HAP-1 (cell line): Measurements from ENCODE around the gene SLIT3.
"Not testable (repeated sequence)": the region's sequence is repeated elsewhere in the genome, so short reads cannot be mapped to it uniquely, and the experiment has no call there.

Source experiments
- DNase-seq, 2 experiments: peaks; one replicate each; pipeline ENCODE4 v3.0.0-alpha.2; 2016 to 2020; ENCODE audit warnings: low spot score in 2 of 2
- H3K27me3 ChIP-seq: fragments of 250-450 bp; sonication (Bioruptor Pico); 2 replicates; pipeline ENCODE4 v1.5.1; 2020; ENCODE audit warnings: low read depth, mild to moderate bottlenecking, moderate library complexity
- H3K36me3 ChIP-seq: fragments of 250-450 bp; sonication (Bioruptor Pico); replicated peaks from 2 replicates; pipeline ENCODE4 v1.5.1; 2020; ENCODE audit warnings: mild to moderate bottlenecking
- H3K4me1 ChIP-seq: fragments of 250-450 bp; sonication (Bioruptor Pico); 2 replicates; pipeline ENCODE4 v1.5.1; 2020; ENCODE audit warnings: mild to moderate bottlenecking
- H3K4me3 ChIP-seq: fragments of 250-450 bp; sonication (Bioruptor Pico); 2 replicates; pipeline ENCODE4 v1.5.1; 2020; ENCODE audit warnings: mild to moderate bottlenecking, moderate library complexity
- H3K9me3 ChIP-seq: fragments of 250-450 bp; sonication (Bioruptor Pico); 2 replicates; pipeline ENCODE4 v1.5.1; 2020; ENCODE audit warnings: mild to moderate bottlenecking, moderate library complexity
- in situ Hi-C: fragments of 300-500 bp; cut with MboI; formaldehyde crosslinking; loops from 3 replicates; pipeline ENCODE4 v1.14.3; 2020; ENCODE audit warnings: low sequenced_read_pairs, inconsistent platforms, mixed read lengths

Gene SLIT3

DNA sequence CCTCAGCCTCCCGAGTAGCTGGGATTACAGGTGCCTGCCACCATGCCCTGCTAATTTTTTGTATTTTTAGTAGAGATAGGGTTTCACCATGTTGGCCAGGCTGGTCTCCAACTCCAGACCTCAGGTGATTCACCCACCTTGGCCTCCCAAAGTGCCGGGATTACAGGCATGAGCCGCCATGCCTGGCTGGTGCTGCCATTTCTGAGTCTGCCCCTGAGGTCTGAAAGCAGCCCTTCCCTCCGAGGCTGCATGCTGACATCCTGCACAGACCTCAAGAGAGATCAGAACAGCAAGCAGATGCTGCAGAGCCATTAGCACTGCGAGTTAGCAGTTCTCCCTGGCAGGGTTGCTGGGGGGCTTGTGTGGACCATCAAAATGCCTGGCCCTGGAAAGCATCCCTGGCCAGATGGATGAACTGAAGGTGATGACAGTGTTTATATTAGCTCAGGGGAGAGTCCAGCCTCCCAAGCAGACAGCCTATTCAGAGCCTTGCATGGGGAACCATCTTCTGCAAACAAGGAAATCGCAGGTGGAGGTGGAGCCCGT lies 545.3 kb downstream of the SLIT3 start:
- DNase-seq = no peak
- Histone ChIP-seq H3K4me3 (no peak overlapping the region), H3K9me3 (no peaks in the 10 kb centered on the region), H3K4me1 (peaks cover 10% of the 10 kb centered on the region), H3K27me3 (no peaks in the 10 kb centered on the region), H3K36me3 (no peaks in the 10 kb centered on the region)
- in situ Hi-C loops = no loop called here

DNA sequence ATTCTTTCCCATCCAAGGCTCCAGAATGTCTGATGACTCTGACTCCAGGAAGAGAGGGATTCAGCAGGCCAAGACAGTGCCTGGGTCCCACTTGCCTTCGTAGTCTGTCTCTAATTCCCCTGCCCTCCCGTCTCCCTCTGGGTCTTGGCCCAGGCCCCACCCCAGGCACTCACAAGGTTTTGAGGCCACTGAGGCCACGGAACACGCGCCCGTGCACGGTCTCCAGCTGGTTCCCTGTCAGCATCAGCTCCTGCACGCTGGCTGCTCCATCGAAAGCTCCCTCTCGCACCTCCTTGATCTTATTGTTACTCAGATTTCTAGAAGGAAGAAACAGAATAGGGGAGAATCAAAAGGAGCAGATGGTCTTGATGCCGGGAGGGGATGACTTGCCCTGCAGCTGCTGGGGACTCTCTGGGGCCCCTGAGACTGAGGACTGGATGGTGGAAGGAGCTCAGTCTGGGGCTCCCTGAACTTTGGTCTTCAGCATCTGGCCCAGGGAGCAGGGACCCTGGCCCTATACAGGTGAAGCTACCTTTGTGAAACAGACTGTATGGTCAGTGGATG lies 547.2 kb downstream of the SLIT3 start:
- Histone ChIP-seq H3K4me3 (no peak overlapping the region), H3K4me1 (peaks cover 10% of the 10 kb centered on the region), H3K27me3 (no peaks in the 10 kb centered on the region), H3K36me3 (no peaks in the 10 kb centered on the region), H3K9me3 (no peaks in the 10 kb centered on the region)
- no peak for DNase-seq
- in situ Hi-C loops = no loop called here

DNA sequence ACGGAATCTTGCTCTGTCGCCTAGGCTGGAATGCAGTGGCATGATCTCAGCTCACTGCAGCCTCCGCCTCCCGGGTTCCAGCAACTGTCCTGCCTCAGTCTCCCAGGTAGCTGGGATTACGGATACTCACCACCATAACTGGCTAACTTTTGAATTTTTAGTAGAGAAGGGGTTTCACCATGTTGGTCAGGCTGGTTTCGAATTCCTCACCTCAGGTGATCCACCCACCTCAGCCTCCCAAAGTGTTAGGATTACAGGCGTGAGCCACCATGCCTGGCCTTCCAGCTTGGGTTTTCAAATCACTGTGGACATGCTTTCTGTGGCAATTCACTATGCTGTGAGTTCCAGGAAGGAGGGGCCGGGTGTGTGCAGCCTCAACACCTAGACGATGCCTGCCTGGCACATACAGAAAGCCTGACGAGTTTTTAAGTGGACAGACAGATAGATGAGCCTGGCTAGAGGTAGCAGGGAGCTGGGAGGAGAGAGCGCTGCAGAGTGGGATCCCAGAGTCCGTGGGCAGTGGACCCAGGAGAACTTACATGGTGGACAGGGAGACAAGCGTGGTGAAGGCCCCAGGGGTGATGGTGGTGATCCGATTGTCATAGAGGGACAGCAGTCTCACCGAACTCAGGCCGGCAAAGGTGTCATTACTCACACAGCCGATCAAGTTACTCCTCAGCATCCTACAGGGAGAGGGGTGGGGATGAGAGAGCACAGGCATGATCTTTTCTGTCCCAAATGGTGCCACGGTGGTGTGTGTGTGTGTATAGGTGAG lies 548.3 kb downstream of the SLIT3 start:
- in situ Hi-C loops = no loop called here
- Histone ChIP-seq H3K36me3 (no peaks in the 10 kb centered on the region), H3K4me1 (peaks cover 10% of the 10 kb centered on the region), H3K9me3 (no peaks in the 10 kb centered on the region), H3K27me3 (no peaks in the 10 kb centered on the region), H3K4me3 (no peak overlapping the region)
- no peak for DNase-seq

DNA sequence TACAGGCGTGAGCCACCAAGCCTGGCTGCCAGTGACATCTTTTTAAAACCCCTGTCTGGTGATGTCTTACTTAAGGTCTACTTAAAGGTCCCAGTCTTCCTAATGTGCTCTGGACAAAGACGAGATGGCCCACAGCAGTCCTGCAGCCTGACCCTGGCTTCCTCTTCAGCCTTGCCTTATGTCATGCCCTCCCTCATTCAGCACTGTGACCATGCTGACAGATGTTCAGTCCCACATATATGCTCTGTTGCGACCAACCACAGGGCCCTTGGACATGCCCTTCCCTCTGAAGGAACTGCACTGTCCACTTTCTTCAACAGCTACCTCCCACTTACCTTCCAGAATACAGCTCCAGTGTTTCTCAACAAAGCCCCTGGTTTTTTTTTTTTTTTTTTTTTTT lies 548.9 kb downstream of the SLIT3 start:
- Histone ChIP-seq H3K9me3 (no peaks in the 10 kb centered on the region), H3K27me3 (no peaks in the 10 kb centered on the region), H3K36me3 (no peaks in the 10 kb centered on the region), H3K4me1 (peaks cover 8% of the 10 kb centered on the region), H3K4me3 (no peak overlapping the region)
- DNase-seq = no peak
- in situ Hi-C loops = no loop called here

DNA sequence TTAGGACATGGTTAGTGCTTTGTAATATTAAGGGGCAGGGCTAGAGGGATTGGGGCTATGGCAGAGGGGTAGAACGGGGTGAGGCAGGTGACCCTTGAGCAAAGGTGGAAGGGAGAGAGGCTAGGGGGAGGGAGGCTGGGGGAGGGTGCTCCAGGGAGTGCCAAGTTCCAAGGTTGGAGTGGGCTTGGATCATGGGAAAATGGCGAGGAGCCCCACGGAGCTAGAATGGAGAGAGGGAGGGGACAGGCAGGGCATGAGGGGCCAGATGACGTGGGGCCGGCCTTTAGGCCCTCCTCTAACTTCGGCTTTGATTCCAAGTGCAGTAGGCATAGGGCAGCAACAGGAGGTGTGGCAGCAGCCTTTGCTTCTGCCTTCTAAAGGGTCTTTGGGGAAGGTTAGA lies 550.0 kb downstream of the SLIT3 start:
- no peak overlapping the region for H3K4me3 ChIP-seq
- H3K27me3 ChIP-seq = no peaks in the 10 kb centered on the region
- DNase-seq = no peak
- H3K36me3 ChIP-seq = no peaks in the 10 kb centered on the region
- H3K4me1 ChIP-seq = no peaks in the 10 kb centered on the region
- in situ Hi-C loops = no loop called here
- H3K9me3 ChIP-seq = no peaks in the 10 kb centered on the region

DNA sequence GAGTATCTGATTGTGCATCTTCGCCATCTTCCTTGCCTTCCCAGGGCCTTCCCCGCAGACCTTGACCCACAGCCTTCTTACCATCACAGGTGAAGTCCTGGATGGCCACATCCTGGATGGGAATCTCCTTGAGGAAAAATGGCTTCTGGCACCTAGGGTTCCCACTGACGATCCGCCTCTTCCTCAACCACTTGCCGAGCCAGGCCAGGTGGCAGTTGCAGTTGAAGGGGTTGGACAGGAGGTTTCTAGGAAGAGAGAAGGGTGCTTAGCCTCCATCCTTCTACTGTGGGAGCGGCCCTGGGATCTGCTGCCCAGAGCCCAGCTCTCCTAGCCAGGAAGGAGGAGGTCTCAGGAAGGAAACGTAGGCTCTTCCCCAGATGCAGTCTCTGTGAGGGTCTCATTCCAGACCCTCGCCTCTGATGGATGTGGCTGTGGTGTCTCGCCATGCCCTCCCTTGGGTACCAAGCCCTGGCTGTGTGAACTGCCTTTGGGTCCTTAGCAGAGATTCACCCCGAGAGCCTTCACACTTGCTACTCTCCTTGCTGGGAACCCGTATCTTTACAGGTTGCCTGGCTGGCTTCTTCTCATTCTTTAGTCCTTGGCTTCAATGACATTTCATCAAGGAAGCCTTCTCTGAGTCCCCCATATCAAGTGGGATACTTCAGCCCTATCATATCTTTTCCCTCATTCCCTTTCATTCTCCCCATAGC lies 551.4 kb downstream of the SLIT3 start:
- no peak for DNase-seq
- in situ Hi-C loops = loop anchor here (10.0 kb wide), 1 partner anchor 195 kb away; no protein-coding TSS in a partner anchor
- Histone ChIP-seq H3K27me3 (no peaks in the 10 kb centered on the region), H3K4me1 (no peaks in the 10 kb centered on the region), H3K4me3 (no peak overlapping the region), H3K36me3 (no peaks in the 10 kb centered on the region), H3K9me3 (peaks cover 3% of the 10 kb centered on the region; the same call in 1 of the 2 replicates)

DNA sequence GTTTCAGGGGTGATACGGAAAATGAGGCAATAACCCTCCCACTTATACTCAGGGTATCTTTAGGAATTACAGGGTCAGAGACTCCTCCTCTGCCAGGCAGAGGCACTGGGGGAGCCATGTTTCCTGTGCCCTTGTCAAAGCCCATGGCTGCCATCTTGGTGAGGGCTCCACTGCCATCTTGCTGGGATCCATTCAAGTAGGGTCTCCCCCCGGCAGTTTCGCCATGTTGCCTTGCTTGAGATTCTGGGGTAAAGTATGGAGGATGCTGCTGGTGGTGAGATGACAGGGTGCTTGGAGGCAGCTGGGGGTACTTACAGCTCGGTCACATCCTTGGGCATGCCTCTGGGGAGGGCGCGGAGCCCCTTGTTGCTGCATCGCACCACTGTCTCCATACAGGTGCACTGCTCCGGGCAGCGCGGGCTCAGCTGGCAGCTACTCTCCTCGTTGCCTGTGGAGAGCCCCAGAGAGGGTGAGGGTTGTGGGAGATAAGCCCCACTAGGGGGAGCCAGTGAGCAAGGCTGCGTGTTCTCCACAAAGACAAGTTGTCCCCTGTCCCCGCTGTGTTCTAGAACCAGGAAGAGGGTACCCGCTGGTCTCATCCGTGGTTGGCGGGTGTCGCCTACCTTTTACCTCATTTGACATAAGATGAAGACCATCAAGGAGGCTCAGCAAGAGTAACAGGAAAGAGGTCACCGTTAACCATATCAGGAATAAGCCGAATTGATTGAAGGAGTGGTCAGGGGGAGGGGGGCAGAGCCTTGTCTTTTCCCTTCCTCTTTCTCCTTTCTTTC lies 552.8 kb downstream of the SLIT3 start:
- Histone ChIP-seq H3K36me3 (no peaks in the 10 kb centered on the region), H3K4me1 (no peaks in the 10 kb centered on the region), H3K27me3 (no peaks in the 10 kb centered on the region), H3K4me3 (no peak overlapping the region), H3K9me3 (peaks cover 3% of the 10 kb centered on the region; the same call in 1 of the 2 replicates)
- peak; percentile 42 to 86 for DNase-seq
- in situ Hi-C loops = loop anchor here (10.0 kb wide), 1 partner anchor 197 kb away; no protein-coding TSS in a partner anchor

DNA sequence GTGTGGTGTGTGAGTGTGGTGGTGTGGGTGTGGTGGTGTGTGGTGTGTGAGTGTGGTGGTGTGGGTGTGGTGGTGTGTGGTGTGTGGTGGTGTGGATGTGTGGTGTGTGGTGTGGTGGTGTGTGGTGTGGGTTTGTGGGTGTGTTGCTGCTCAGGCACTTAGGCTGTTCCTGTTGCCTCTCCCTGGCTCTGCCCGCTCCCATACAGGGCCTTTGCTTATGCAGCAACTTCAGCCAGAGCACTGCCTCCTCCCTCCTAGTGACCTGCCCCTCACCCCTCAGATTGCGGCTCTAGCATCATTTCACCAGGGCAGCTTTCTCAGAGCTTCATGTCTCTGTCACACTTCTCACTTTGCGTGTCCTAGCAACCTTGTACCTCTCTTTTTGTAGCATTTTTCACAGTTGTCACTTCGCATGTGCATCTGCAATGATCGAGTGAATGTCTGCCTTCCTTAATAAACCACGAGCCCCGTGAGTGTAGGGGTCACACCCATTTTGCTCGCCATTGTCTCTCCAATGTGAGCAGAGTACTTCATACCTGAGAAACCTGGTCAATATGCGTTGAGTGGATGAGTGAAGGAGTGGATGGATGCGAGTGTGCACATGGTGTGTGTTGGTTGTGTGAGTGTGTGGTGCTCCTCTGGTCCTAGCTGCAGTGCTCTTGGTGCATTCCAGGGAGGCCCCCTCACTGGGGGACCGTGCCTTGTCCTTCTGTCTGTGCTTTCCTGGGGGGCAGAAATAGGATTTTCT lies 553.9 kb downstream of the SLIT3 start:
- Histone ChIP-seq H3K36me3 (no peaks in the 10 kb centered on the region), H3K27me3 (no peaks in the 10 kb centered on the region), H3K4me1 (no peaks in the 10 kb centered on the region), H3K4me3 (no peak overlapping the region), H3K9me3 (peaks cover 3% of the 10 kb centered on the region; the same call in 1 of the 2 replicates)
- DNase-seq = no peak
- in situ Hi-C loops = loop anchor here (10.0 kb wide), 1 partner anchor 198 kb away; no protein-coding TSS in a partner anchor

DNA sequence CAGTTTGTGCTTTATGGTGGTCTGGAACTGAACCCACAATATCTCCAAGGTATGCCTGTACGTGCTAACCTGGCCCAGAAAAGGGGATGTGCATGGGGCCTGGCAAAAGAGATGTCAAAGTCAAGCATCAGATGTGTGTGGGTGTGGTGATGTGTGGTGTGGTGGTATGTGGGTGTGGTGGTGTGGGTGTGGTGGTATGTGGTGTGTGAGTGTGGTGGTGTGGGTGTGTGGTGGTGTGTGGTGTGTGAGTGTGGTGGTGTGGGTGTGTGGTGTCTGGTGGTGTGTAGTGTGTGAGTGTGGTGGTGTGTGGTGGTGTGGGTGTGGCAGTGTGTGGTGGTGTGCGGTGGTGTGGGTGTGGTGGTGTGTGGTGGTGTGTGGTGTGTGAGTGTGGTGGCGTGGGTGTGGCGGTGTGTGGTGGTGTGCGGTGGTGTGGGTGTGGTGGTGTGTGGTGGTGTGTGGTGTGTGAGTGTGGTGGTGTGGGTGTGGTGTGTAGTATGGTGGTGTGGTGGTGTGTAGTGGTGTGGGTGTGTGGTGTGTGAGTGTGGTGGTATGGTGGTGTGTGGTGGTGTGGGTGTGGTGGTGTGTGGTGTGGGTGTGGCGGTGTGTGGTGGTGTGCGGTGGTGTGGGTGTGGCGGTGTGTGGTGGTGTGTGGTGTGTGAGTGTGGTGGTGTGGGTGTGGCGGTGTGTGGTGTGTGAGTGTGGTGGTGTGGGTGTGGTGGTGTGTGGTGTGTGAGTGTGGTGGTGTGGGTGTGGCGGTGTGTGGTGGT lies 554.6 kb downstream of the SLIT3 start:
- H3K36me3 ChIP-seq, H3K9me3 ChIP-seq, H3K4me3 ChIP-seq, DNase-seq, H3K27me3 ChIP-seq, H3K4me1 ChIP-seq: not testable (repeated sequence)
- in situ Hi-C loops = loop anchor here (10.0 kb wide), 1 partner anchor 198 kb away; no protein-coding TSS in a partner anchor

DNA sequence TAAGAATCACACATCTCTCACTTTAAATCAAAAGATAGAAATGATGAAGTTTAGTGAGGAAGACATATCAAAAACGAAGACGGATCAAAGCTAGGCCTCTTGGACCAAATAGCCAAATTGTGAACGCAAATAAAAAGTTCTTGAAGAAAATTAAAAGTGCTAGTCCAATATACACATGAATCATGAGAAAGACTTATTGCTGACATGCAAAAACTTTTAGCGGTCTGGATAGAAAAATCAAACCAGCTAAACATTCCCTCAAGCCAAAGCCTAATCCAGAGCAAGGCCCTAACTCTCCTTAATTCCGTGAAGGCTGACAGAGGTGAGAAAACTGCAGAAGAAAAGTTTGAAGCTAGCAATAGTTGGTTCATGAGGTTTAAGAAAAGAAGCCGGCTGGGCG lies 557.3 kb downstream of the SLIT3 start:
- no peak for DNase-seq
- Histone ChIP-seq H3K4me3 (no peak overlapping the region), H3K9me3 (peaks cover 3% of the 10 kb centered on the region; the same call in 1 of the 2 replicates), H3K27me3 (no peaks in the 10 kb centered on the region), H3K4me1 (no peaks in the 10 kb centered on the region), H3K36me3 (no peaks in the 10 kb centered on the region)
- in situ Hi-C loops = loop anchor here (10.0 kb wide), 1 partner anchor 201 kb away; no protein-coding TSS in a partner anchor

DNA sequence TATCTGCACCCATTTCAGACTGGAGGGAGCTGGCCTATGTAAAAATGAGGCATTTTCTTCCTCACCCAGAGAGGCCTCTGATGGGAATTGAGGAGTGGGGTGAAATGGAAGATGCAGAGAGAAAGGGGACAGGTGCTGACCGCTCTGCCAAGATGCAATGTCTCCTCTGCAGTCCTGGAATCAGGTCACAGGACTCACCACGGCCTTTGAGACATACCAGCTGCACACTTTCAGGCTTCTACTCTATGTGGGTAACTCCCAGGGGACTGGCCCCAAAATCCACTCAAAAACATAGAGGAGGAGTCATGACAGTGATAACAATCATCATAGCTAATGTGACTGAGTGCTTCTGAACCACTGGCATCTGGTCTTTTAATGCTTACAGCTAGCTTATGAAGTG lies 558.6 kb downstream of the SLIT3 start:
- in situ Hi-C loops = loop anchor here (10.0 kb wide), 1 partner anchor 202 kb away; no protein-coding TSS in a partner anchor
- H3K4me1 ChIP-seq, H3K36me3 ChIP-seq, H3K27me3 ChIP-seq, H3K4me3 ChIP-seq, H3K9me3 ChIP-seq, DNase-seq: not testable (repeated sequence)

DNA sequence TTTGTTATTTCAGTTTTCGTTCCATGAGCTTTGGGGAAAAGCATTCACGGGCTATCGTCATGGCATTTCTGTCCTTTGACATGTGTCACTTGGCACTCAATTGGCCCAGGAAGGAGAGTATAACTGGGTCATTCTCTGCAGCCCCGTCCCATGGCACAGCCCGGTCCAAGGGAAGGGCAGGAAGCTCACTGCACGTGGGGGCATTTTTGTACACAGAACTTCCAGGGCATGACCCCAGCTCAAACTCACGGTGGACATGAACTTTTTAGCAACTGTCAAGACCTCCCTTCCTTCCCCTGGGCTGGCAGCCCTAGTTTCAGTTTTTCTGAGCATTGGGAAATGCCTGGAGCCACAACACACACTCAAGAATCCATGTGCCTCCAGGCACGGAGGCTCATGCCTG lies 560.1 kb downstream of the SLIT3 start:
- H3K9me3 ChIP-seq = peaks cover 3% of the 10 kb centered on the region; the same call in 1 of the 2 replicates
- H3K4me1 ChIP-seq = no peaks in the 10 kb centered on the region
- no peaks in the 10 kb centered on the region for H3K27me3 ChIP-seq
- no peak for DNase-seq
- H3K4me3 ChIP-seq = no peak overlapping the region
- in situ Hi-C loops = loop anchor here (10.0 kb wide), 1 partner anchor 204 kb away; no protein-coding TSS in a partner anchor
- H3K36me3 ChIP-seq = no peaks in the 10 kb centered on the region
